HG03108 (cell line): ENCODE data around the gene ALOX12B.
"Not testable (repeated sequence)": the region's sequence is repeated elsewhere in the genome, so short reads cannot be mapped to it uniquely, and the experiment has no call there.

Experiments used
- ATAC-seq: cut with Tn5 transposase; IDR thresholded peaks from one replicate; pipeline ENCODE4 v1.9.1; 2021; ENCODE audit warnings: moderate library complexity; ENCODE audit not compliant: unreplicated experiment

Gene ALOX12B

DNA sequence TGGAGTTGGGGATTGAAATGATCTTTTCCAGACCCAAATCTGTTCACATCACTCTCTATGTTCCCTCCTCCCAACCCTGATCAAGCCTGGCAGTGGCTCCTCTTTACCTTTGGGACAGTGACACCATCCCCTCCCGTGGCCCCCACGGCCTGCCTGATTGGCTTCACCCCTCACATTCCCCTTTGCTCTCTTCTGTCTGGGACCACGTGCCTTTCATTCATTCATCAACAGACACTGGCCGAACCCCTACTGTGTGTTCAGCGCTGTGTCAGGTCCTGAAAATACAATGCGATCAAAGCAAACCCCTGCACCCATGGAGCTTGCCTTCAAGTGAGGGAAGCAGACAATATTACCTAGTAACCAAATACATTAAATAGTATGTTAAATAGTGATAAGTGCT is 2.2 kb upstream of the ALOX12B start:
- ATAC-seq, result no peak

GRCh38 chr17:8087952-8088230 is 375 bp upstream of the ALOX12B start:
- ATAC-seq, result no peak

- no peak for ATAC-seq
Observed at GRCh38 chr17:8084250-8084649, 3.3 kb downstream of the ALOX12B start.

GRCh38 chr17:8082292-8082691 is 5.2 kb downstream of the ALOX12B start:
- no peak for ATAC-seq

GRCh38 chr17:8081876-8082275 is 5.6 kb downstream of the ALOX12B start:
- ATAC-seq, result no peak

DNA sequence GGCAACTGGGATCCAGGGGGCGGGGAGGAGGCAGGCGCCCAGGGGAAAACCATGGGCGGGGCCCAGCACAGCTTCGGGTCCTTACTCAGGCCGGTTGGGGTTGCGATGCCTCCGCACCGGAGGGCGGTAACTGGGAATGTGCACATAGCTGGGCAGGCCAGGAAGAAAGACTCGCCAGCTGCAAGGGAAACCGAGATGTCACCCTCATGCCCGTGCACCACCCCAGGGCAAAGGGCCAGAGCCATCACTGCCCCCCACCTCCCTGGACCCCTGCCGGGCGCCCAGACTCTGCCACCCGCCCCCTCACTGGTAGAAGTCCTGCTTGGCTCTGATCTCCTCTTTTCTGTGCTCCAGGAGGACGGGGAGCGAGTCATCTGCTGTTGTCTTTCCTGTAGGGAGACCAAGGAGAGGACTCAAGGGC is 6.7 kb downstream of the ALOX12B start:
- no peak for ATAC-seq

- no peak for ATAC-seq
Observed at GRCh38 chr17:8080208-8080798, 7.2 kb downstream of the ALOX12B start.

DNA sequence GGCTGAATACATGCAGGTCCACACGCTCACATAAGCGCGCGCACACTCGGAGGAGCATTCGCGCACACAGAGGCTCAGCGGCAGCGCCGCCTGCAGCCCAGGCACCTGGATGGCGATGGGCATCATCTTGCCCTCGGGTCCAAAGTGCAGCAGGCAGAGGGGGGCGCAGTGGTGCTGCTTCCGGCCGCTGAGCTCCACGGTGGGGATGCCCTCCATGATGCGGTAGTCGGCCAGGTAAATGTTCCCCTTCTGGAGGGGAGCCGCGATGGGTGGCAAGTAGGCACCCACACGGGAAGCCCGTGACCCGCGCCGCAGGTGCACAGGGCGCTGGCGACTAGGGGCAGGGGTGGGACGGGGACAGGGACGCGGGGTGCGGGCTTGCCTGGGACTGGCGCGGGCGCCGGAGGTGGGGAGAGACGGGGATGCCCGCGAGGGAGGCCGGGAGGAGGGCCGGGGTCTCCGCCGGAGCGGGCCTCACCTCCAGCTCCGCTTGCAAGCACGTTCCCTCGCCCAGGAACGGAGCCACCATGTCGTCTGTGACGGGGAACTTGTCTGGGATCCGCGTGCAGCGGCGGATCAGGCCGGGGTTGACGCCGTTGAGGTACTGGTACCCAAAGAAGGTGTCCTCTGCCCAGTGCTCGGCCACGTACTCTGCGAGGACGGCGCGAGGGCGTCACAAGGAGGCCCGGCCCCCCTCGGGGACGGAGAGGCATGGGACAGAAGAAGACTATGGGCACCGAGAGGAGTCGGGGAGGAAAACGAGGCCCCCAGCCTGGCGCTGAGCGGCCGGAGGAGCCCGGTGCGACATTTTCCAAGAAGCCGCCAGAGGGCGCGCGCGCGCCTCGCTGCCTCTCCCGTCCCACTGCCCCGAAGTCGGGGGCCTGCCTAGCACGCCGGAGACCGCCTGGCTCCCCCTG is 8.0 kb downstream of the ALOX12B start:
- peak; percentile 70 for ATAC-seq

DNA sequence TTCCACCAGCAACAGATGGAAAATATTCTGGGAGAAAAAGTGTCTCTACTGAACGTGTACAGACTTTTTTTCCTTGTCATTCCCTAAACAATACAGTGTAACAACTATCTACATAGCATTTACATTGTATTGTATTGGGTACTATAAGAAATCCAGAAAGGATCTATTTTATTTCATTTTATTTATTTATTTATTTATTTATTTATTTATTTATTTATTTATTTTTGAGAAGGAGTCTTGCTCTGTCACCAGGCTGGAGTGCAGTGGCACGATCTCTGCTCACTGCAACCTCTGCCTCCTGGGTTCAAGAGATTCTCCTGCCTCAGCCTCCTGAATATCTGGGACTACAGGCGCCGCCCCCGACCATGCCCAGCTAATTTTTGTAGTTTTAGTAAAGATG is 9.6 kb downstream of the ALOX12B start:
- not testable (repeated sequence) for ATAC-seq

GRCh38 chr17:8076502-8077266 is 10.8 kb downstream of the ALOX12B start:
- no peak for ATAC-seq

DNA sequence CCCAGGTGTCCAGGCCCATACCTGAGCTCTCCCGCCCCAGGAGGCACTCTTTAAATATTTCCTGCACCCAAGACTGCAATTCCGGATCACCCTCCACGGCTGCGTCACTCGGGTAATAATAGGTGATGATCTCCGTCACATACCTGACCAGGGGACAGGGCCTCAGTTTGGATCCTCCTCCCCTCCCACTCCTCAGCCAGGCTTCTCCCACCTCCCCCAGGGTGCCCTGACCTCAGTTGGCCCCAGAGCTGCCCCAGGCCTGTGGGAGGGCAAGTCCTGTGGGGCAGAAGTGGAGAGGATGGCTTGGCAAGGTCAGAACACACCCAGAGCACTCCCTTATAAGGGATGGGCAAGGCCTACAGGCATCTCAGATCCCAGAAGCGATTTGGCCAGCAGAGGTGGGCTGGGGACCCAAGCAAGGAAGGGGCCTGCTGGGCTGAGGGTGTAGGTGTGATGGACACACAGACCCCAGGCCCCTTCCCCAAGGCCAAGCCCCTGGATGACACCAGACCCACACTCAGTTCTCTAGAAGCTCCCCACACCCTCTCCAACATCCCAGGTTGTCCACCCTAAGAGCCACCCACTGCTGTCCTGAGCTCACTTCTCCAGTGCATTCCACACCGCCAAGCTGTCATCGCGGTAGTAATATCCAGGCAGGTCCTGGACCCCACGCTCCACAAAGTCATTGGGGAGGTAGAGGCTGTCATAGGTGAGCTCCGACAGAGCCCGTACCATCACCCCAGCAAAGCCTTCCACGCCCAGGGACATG is 11.8 kb downstream of the ALOX12B start:
- no peak for ATAC-seq

DNA sequence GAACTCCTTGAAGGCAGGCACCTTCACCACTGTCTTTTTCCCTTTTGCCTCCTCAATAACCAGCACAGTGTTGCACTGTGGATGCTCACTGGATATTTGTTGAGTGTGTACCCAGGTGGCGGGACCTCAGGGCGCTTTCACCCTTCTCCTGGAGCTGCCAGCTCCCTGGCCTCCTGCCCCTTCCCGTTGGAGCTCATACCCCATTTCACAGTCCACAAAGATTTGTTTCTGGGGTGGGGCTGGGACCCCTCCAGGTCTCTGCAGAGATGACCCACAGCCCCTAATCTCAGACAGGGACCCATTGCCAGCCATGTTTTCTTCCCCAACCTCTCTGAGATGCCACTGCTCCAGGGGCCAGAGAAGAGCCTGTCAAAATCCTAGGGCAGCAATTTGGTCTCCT is 12.4 kb downstream of the ALOX12B start:
- ATAC-seq, result no peak

GRCh38 chr17:8074554-8074953 is 13.0 kb downstream of the ALOX12B start:
- no peak for ATAC-seq

DNA sequence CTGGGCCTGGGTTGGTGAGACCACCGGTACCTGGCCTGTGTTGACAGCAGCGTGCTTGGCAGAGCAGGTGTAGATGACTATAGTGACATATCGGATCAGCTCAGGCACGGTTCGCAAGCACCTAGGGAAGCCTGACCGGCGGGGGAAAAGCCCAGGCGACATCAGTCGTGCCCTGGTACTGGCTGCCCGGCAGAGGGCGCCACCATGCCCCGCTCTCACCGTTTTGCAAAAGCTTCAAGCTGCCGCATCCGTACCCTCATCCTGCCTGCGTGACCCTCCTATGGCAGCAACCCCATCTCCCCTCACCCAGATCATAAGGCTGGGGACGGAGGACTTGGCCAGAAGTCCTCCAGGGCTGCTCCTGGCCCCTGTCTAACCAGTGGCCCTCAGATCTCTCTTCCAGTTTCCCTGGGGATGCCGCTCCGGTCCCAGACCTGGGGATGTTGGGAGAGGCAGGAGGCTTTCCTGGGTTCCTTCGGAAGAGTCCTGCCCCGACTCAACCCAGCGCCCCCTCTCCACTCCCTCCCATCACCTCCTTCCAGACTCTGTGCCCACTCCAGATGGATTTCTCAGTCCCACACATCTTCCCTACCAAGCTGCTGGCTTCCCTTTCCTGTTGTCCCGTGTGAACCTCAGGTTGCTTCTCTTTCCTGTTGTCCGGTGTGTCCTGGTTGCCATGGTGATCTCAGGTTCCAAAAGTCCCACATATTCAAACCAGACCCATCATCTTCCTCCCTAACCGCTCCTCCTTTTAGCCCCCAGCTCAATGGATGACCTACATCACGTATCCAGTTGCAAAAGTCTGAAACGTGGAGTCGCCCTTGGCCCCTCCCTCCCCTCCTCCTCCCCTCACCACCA is 13.7 kb downstream of the ALOX12B start:
- peak; percentile 34 for ATAC-seq

DNA sequence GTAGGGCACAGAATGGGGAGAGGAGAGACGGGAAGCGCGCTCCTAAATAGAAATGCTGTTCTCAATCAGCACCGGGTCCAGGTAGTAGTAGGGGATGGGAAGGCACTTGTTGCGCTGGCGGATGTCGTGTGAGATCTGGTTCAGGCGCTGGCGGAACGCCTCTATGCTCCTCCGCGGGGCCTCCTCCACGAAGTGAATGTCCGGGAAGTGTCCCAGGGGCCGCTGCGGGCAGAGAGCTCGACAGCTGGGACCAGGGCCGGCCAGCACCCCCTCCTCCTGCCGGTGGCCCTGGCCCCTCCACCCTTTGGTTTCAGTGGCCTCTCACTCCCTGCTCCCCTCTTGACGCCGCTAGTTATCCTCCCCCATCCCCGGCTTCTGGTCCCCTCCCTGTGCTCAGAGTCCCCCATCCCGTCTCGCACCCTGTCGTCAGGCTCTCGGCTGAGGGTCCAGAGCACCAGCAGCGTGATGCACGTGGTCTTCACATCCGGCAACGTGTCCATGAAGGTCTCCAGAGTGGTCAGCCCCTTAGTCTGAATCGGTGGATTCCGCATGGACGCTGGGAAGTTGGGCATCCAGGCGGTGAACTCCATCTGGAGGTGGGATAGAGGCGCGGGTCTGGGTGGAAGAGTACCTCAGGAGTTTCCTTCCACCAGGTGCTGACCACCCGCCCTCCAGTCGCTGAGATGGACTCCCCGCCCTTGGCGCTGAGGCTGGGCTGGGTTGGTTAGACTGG is 14.6 kb downstream of the ALOX12B start:
- ATAC-seq, result no peak

GRCh38 chr17:8072341-8072728 is 15.2 kb downstream of the ALOX12B start:
- no peak for ATAC-seq

- no peak for ATAC-seq
Observed at GRCh38 chr17:8071496-8071895, 16.0 kb downstream of the ALOX12B start.

- no peak for ATAC-seq
Observed at GRCh38 chr17:8069587-8069860, 18.0 kb downstream of the ALOX12B start.

DNA sequence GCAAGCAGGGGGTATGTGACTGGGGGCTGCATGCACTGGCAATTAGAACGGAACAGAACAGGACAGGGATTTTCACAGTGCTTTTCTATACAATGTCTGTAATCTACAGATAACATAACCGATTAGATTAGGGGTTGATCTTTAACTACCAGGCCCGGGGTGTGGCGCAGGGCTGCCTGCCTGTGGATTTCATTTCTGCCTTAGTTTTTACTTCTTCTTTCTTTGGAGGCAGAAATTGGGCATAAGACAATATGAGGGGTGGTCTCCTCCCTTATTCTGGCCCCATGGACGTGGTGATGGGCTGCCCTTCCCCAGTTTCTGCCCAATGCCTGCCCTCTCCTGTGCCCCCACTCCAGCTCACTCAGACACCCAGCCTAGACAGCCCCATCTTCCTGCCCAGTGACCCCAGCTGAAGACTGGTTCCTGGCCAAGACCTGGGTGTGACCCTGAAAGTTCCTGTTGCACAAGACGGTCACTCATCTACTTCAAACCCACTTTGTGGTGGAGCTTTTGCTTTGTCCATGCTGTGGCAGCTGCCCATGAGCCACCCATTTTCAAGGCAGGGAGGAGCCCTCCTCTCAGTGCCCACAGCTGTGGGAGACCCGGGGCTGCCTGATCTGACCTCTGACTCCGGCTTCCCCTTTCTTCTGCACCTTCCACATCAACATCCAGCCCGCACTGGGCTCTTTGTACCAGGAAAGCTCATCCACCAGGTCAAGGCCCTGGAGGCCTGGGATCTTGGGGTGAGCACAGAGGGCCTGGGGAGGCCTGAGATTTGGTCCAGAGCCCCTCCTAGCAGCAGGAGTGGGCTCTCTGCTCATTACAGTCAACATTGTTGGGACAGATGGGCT is 18.6 kb downstream of the ALOX12B start:
- no peak for ATAC-seq
